Bronchial epithelial cell (primary cell): ENCODE results near the gene TBL1X. TPM values are rescaled to one million over a fixed set of nuclear protein-coding genes. Genes with fewer than 3 reads are reported as not detected.

Experiments
- DNase-seq: peaks from one replicate; pipeline ENCODE4 v3.0.0-alpha.2; 2010; ENCODE audit warnings: low read depth
- FAIRE-seq: peaks from 2 replicates; lab custom pipeline; 2011; peaks lifted over from hg19 to GRCh38; lab: Jason Lieb, UNC
- H3K27me3 ChIP-seq: 2 replicates; pipeline ENCODE4 v1.5.1; 2011; ENCODE audit warnings: low read length; ENCODE audit not compliant: control insufficient read depth, insufficient read depth
- H3K36me3 ChIP-seq: 2 replicates; pipeline ENCODE4 v1.5.1; 2011; ENCODE audit warnings: low read length; ENCODE audit not compliant: control insufficient read depth, insufficient read depth
- H3K4me3 ChIP-seq: 2 replicates; pipeline ENCODE4 v1.5.1; 2011; ENCODE audit warnings: mild to moderate bottlenecking, low read depth, low read length, control low read depth
- total RNA-seq: library from RNA; depleted of rRNA; stranded (reverse); fragments of >200 nt; gene quantifications from 2 replicates; pipeline ENCODE4 v1.2.1, GENCODE V29; 2014
- TF ChIP-seq, protein P1 (sequence below): IDR thresholded peaks from 2 replicates; pipeline ENCODE4 v1.5.1; 2011; ENCODE audit warnings: mild to moderate bottlenecking, moderate library complexity, low read length, control low read depth, inconsistent platforms; ENCODE audit not compliant: insufficient read depth, severe bottlenecking

Gene TBL1X
- total RNA-seq, 1 donor from 2014 or later: 14.2 TPM

DNA sequence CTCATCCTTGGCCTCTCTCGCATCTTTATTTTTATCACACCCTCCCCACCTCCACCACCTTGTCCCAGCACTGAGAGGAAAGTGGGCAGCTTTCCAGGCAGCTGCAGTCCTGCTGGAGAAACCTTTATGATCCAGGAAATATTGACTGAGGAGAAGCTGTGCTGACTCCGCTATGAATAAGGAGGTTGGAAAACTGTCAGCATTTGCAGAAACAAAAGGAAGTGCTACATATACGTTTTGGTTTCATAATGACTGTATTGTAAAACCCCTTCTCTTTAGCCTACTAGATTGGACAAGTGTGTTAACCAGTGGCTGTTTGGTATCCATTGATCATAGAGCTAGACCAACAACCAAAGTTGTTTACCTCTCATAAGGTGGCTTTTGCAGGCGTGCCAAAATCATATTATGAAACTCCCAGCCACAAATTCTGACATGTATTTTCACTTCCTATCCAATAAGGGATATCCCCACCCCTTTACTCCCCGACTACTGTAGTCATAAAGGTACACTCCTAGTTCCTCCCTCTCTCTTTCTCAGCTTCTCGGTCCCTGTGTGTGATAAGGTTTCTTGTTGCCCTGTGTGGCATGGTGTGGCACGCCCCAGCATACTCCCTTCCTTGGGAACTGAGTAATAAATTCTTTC, 212.4 kb downstream of the TBL1X start:
- TF ChIP-seq, protein P1, sequence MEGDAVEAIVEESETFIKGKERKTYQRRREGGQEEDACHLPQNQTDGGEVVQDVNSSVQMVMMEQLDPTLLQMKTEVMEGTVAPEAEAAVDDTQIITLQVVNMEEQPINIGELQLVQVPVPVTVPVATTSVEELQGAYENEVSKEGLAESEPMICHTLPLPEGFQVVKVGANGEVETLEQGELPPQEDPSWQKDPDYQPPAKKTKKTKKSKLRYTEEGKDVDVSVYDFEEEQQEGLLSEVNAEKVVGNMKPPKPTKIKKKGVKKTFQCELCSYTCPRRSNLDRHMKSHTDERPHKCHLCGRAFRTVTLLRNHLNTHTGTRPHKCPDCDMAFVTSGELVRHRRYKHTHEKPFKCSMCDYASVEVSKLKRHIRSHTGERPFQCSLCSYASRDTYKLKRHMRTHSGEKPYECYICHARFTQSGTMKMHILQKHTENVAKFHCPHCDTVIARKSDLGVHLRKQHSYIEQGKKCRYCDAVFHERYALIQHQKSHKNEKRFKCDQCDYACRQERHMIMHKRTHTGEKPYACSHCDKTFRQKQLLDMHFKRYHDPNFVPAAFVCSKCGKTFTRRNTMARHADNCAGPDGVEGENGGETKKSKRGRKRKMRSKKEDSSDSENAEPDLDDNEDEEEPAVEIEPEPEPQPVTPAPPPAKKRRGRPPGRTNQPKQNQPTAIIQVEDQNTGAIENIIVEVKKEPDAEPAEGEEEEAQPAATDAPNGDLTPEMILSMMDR: no peak
- Histone ChIP-seq H3K4me3 (no peak overlapping the region), H3K27me3 (no peaks in the 10 kb centered on the region), H3K36me3 (no peaks in the 10 kb centered on the region)
- FAIRE-seq: no peak
- peak; percentile 65 for DNase-seq

DNA sequence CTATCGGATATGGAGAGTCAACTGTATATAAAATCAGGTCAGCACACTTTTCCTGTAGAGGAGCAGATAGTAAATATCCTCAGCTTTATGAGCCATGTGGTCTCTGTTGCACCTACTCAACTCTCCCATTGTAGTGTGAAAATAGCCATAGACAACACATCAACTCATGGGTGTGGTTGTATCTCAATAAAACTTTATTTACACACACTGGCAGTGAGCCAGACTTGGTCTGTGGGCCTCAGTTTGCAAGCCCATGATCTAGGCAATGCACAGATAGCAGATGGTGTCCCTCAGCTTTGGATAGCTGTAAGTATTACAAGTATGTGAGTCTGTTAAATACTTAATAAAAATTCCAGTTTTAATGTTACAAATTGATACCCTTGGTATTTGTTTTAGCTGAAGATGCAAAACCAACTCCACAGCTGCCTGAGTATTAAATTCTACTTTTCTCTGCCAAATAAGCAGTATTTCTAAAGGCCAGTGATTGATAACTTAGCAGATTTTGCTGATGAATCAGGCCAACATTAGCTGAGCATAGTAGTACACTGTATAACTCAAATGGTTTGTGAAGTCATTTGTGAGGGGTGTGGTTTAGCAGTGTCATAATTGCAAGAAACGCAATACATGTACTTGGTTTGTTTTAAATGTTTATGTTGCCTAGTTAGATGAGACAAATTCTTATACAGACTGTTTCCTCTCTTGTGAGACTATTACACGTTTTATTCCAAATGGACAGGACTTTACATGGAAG, 213.5 kb downstream of the TBL1X start:
- H3K4me3 ChIP-seq: no peak overlapping the region
- no peaks in the 10 kb centered on the region for H3K36me3 ChIP-seq
- DNase-seq (no peak), FAIRE-seq (no peak)
- TF ChIP-seq, protein P1: no peak
- no peaks in the 10 kb centered on the region for H3K27me3 ChIP-seq

DNA sequence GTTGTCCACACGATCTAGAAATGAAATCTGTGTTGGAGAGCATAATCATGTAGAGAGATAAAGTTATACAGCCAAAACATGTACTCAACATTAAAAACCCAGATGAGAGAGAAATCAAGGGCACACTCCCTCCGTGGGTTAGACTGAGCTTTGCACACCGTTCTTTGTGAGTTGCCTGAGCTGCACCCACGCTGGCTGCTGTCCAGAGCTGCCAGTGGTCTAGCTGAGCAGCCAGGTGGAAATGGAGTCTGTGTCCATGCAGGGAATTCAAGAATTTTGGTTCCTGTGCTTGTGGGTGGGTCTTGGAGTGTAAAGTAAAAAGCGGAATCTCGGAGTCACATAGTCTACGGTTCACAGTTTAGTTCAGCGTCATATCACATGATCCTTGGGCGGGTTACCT, 216.2 kb downstream of the TBL1X start:
- H3K36me3 ChIP-seq: no peaks in the 10 kb centered on the region
- no peak for FAIRE-seq
- DNase-seq: no peak
- TF ChIP-seq, protein P1: no peak
- H3K4me3 ChIP-seq: no peak overlapping the region
- no peaks in the 10 kb centered on the region for H3K27me3 ChIP-seq

DNA sequence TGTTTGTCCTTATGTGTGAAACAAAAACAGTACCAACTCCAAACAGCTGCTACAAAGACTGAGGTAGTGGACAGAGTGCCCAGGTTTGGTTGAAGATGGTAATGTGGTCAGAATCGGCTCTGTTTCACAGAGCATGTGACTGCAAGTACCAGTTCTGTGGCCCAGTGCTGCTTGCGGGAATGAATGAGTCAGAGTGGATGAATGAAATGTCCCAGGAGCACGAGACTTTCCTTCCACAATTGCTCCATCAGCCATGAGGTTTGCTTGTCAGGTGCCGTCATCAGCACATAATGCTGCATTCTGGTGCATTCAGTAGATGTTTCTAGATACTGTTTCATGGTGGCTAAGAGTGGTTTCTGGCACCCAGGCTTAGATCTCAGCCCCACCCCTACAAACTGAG, 216.6 kb downstream of the TBL1X start:
- FAIRE-seq (peak; percentile 75), DNase-seq (peak; percentile 32)
- no peaks in the 10 kb centered on the region for H3K36me3 ChIP-seq
- H3K27me3 ChIP-seq: no peaks in the 10 kb centered on the region
- TF ChIP-seq, protein P1: no peak
- no peak overlapping the region for H3K4me3 ChIP-seq

DNA sequence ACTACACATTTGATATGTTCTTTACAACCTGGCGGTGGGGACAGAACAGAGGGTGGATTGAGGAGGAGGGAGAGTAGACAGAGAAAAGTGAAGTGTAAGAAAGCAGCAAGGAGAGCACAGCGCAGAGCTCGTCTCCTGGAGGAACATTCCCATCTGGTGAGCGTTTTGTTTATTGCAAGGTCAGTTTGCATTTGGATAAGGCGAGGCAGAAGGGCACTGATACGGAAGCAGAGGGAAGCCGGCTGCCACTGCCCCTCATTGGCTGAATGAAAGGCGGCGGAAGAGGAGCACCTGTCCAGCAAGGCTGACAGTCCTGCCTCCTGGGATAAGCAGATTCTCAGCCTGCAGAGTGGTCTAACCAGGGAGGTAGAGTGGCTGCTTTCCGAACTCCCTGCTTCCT, 217.6 kb downstream of the TBL1X start:
- no peaks in the 10 kb centered on the region for H3K36me3 ChIP-seq
- H3K4me3 ChIP-seq: no peak overlapping the region
- no peaks in the 10 kb centered on the region for H3K27me3 ChIP-seq
- peak; percentile 50 for FAIRE-seq
- no peak for DNase-seq
- TF ChIP-seq, protein P1: no peak
